DND-41 (cell line): Measurements from ENCODE around the gene ADORA3.

Experiments used
- CTCF ChIP-seq: IDR thresholded peaks from 2 replicates; pipeline ENCODE4 v1.5.1; 2012; ENCODE audit warnings: borderline replicate concordance, low read length, moderate library complexity, mild to moderate bottlenecking; ENCODE audit not compliant: poor library complexity, severe bottlenecking; ENCODE audit errors: extremely low read depth
- EZH2 ChIP-seq: IDR thresholded peaks from 3 replicates; pipeline ENCODE4 v1.6.1; 2012; ENCODE audit warnings: borderline replicate concordance, low read depth, mild to moderate bottlenecking, moderate library complexity, low read length, inconsistent platforms; ENCODE audit not compliant: severe bottlenecking

- TF ChIP-seq EZH2 (no peak), CTCF (no peak)
Observed at GRCh38 chr1:111476761-111477309, 26.6 kb downstream of the ADORA3 start.
